HG03521 (cell line): ENCODE data around the gene CHI3L1.

ENCODE experiments used
- ATAC-seq: cut with Tn5 transposase; IDR thresholded peaks from one replicate; pipeline ENCODE4 v1.9.1; 2021; ENCODE audit warnings: mild to moderate bottlenecking, moderate library complexity; ENCODE audit not compliant: unreplicated experiment

CHI3L1 gene

DNA sequence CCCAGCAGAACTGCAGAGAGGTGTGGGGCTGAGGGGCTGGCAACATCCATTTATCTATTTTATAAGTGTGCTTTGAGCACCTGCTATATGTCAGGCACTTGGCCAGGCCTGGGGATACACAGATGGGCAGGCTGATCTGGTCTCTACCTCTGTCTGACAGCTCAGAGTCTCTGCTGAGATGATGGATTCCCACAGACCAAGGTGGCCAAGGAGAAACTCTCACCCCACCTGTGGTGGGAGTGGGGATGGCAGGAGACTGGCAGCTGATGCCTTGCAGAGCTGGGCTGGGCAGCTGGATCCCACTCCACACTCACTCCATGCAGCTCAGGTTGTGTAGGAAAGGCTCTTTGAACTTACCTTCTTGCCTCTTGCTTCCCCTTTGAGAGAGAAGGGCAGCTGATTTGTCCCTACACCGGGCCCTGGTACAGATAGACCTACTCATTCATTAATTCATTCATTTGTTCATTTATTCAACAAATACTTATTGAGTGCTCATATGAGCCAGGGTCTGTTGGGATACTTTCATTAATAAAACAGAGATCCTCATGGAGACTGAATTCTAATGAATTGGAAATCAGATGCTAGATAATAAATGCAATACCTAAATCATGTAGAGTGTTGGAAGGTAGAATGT lies 50.0 kb downstream of the CHI3L1 start:
- ATAC-seq: no peak

DNA sequence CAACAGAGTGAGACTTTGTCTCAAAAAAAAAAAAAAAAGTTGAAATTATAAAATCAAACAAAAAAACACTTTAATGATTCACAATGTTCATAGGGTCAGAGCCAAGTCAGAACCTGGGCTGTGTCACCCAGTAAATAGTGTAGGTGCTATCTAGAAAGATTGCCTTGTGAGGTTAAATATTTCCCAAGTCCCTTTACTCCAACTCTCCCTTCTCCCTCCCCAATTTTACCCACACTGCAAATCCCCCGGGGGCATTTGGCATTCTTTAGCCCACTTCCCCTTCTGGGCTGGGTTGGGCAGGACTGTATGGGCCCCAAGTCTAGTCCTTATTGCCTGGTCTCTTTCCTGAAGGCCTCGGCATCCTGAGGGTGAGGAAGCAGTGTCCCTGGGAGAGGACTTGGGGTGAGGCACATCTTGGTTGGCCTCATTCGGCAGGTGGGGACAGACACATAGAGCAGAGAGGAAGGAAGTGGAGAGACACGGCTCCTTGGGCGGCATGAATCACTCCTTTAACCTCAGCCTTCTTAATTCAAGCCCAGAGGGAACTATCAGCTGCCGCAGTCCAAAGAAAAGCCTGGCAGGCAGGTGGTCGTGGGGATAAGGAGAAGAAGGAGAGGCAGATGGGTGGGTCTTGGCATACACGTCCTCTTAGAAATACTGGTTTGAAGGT lies 50.7 kb downstream of the CHI3L1 start:
- ATAC-seq: no peak

DNA sequence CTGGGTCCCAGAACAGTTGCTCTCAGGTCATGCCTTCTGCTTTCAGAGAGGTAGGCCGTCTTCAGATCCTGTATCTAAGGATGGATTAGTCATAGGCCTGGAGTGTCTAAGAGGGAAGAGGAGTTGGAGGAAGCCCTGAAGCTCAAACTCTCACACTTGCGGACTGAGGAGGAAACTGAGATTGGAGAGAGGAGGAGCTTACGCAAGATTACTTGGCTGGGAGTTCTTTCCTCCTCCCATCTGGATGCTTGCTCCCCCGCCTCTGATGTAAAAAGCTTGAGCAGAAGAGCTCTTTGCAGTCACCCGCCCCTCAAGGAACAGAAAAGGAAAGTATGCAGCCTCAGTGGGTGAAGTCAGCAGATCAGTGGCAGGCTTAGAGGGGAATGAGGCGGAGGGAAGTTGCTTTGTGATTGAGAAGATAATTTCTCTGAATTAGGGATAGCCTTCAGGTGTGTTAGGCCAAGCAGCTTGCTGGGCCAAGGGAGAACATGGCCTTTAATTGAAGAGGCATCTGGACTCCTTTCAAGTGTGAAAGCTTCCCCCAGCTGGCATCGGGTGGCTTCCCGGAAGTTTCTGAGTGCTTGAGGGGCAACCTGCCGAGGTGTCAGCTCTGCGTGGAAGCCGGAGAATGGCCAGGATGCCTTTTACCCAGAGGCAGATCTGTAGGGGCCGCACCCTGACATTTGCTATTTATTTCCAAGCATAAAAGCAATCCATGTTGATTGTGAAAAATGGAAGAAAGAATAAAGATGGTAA lies 52.4 kb downstream of the CHI3L1 start:
- no peak for ATAC-seq

DNA sequence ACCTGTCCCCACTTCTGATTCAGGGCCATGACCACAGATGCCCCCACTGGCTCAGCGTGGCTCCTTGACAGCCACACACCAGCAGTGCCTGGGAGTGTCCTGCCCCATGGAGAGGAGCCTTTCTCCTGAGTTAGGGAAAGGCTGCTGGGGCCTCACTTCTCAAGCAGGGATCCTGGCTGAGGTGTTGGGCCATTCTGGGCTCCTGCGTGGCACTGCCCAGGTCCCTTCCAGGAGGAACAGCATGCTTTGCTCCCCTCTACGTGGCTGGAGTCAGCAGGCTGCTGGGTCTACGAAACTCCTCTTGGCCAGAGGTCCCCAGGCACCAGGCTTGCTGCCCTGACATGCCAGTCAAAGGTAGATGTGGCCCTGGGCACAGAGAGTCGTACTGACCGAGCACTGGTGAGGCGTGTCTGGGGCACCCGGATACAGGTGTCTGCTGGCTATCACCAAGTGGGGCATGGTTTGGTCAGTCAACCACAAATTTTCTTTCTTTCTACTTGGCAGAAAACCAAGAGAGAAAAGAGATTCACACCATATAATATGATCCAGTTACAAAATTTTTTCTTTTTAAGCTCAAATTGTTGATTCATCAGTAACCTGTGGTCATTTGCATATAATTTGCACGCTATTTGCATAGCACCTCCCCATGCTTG lies 54.8 kb downstream of the CHI3L1 start:
- no peak for ATAC-seq

DNA sequence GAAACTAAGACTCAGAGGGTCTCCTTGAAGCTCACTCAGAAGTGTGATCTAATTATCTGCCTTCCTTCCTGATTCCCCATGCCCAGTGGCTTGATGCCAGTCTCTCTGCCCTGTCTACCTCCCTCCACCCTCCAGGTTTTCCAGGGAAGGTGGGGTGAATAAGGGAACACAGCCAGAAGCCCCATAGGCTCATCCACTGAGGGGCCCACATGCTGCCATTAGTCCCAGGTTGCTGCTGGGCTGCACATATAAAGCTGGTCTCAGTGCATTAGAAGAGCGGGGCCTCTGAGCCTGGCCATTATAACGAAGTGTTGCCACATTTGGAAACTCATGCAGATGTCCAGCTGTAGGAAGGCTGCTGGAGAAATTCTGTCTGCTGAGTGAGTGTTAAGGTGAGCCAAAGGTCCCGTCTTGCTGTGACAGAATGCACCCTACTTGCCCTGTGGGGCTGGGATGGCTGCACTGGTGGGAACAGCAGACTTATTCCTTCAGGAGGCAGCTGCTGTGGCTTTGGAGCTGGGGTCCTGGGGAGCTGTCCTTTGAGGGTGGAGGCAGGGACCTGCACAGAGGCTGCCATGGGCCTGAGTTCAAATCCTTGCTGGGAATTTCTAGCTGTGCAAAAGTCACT lies 56.0 kb downstream of the CHI3L1 start:
- no peak for ATAC-seq

DNA sequence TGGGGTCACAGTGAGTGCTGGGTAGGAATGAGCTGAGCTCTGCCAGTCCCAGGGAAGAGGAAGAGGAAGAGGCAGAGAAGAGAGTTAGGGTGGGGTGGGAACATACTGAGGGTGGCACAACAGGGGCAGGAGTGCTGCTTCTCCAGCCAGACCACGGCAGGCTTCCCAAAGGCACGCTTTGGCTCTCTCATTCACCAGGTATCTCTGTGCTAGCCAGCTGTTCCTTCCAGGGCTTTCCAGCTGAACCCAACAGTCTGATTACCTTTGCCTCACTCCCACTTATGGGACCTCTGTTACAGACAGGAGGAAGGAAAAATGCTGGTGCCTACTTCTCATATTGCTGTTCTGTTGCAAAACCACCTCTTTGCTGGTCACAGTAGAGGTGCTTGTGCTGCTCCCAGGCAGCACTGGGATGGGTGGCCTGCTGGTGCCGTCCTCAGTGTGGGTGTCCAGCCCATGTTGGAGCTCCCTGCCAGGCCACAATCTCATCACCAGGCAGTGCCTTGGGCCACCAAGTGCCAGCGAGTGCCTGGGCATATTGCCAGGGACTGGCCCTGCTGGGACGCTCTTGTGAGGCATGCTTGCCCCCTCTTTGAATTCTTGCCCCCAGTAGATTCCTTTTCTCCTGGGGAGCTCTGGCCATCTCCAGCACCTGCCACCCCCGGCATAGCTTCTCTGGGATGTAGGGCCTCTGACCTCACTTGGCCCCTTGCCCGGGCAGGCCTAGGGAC lies 56.8 kb downstream of the CHI3L1 start:
- ATAC-seq: no peak
